Keratinocyte (primary cell): ENCODE data around the gene ASTL.
"Not testable (repeated sequence)": the region's sequence is repeated elsewhere in the genome, so short reads cannot be mapped to it uniquely, and the experiment has no call there.

Experiments
- CTCF ChIP-seq, 3 experiments: IDR thresholded peaks in 1 of 3; conservative IDR thresholded peaks in 1 of 3; optimal IDR thresholded peaks in 1 of 3; 2 replicates in 2 of 3; 3 replicates in 1 of 3; pipeline versions ENCODE3 to v1.5.1; 2011; ENCODE audit warnings: low read length in 3 of 3, mild to moderate bottlenecking in 3 of 3, moderate library complexity in 2 of 3, control low read depth in 1 of 3, inconsistent platforms in 1 of 3; ENCODE audit not compliant: insufficient read depth in 2 of 3; ENCODE audit errors: extremely low read depth in 1 of 3
- EZH2 ChIP-seq: IDR thresholded peaks from one replicate; pipeline ENCODE4 v1.6.1; 2012; ENCODE audit warnings: inconsistent platforms, mild to moderate bottlenecking, low read length, moderate library complexity

GRCh38 chr2:96160366-96160765, 22.1 kb upstream of the ASTL start:
- TF ChIP-seq CTCF (optimal IDR thresholded peaks at IDR 0.05 in 1 of 3, IDR thresholded peaks at IDR 0.05 in 1 of 3, conservative IDR thresholded peaks at IDR 0.05 in 1 of 3; ENCODE audit: extremely low read depth in 1 of 3, insufficient read depth in 2 of 3, low read length in 3 of 3); EZH2: not testable (repeated sequence)
